HepG2 (cell line): ENCODE measurements around the gene TBC1D16. TPM values are rescaled to one million over a fixed set of nuclear protein-coding genes. Genes with fewer than 3 reads are reported as not detected.

Experiments used
- CTCF ChIP-seq: sonication (generic); formaldehyde crosslinking; IDR thresholded peaks from 2 replicates; pipeline ENCODE4 v1.5.0; 2020; ENCODE audit warnings: mild to moderate bottlenecking, missing genetic modification reagents, moderate library complexity
- FLYWCH1 ChIP-seq: sonication (generic); formaldehyde crosslinking; IDR thresholded peaks from 2 replicates; pipeline ENCODE4 v1.8.1; 2023; ENCODE audit warnings: mild to moderate bottlenecking, missing genetic modification reagents
- HNRNPH1 ChIP-seq: fragments of 200-400 bp; formaldehyde crosslinking; optimal IDR thresholded peaks from 2 replicates; pipeline ENCODE3; 2017; ENCODE audit warnings: mild to moderate bottlenecking, low read depth, low read length
- HOXA9 ChIP-seq: sonication (generic); formaldehyde crosslinking; IDR thresholded peaks from 2 replicates; pipeline ENCODE4 v1.8.1; 2022; ENCODE audit warnings: missing genetic modification reagents, mild to moderate bottlenecking, moderate library complexity, borderline replicate concordance
- JARID2 ChIP-seq: sonication (generic); formaldehyde crosslinking; IDR thresholded peaks from 2 replicates; pipeline ENCODE4 v1.8.1; 2023; ENCODE audit warnings: missing genetic modification reagents, inconsistent platforms; ENCODE audit not compliant: insufficient replicate concordance
- MXI1 ChIP-seq: IDR thresholded peaks from 3 replicates; pipeline ENCODE4 v1.6.1; 2012; ENCODE audit warnings: low read depth, low read length, inconsistent platforms, borderline replicate concordance
- NBN ChIP-seq: fragments of 450-650 bp; conservative IDR thresholded peaks from 2 replicates; pipeline ENCODE4 v1.6.1; 2017
- NFAT5 ChIP-seq: sonication (generic); formaldehyde crosslinking; IDR thresholded peaks from 2 replicates; pipeline ENCODE4 v1.4.0; 2020; ENCODE audit warnings: missing genetic modification reagents
- RARG ChIP-seq: sonication (generic); formaldehyde crosslinking; IDR thresholded peaks from 2 replicates; pipeline ENCODE4 v1.4.0; 2020; ENCODE audit warnings: low read depth, mild to moderate bottlenecking, missing genetic modification reagents
- RCOR2 ChIP-seq: IDR thresholded peaks from 2 replicates; pipeline ENCODE4 v1.6.1; 2016; ENCODE audit warnings: missing biosample characterization, missing genetic modification reagents
- TBX3 ChIP-seq: fragments of 450-650 bp; IDR thresholded peaks from 2 replicates; pipeline ENCODE4 v1.6.1; 2017; ENCODE audit warnings: antibody characterized with exemption, mild to moderate bottlenecking, inconsistent platforms, borderline replicate concordance
- ZEB1 ChIP-seq: IDR thresholded peaks from 2 replicates; pipeline ENCODE4 v1.6.1; 2012; ENCODE audit warnings: mild to moderate bottlenecking, low read depth, inconsistent platforms; ENCODE audit not compliant: insufficient replicate concordance
- ZNF276 ChIP-seq: sonication (generic); formaldehyde crosslinking; IDR thresholded peaks from 2 replicates; pipeline ENCODE4 v1.4.0; 2020; ENCODE audit warnings: mild to moderate bottlenecking, low read depth, missing genetic modification reagents
- ZNF563 ChIP-seq: sonication (generic); formaldehyde crosslinking; IDR thresholded peaks from 2 replicates; pipeline ENCODE4 v1.8.0; 2022; ENCODE audit warnings: mild to moderate bottlenecking, moderate library complexity, missing genetic modification reagents
- ZNF740 ChIP-seq: sonication (generic); formaldehyde crosslinking; IDR thresholded peaks from 2 replicates; pipeline ENCODE4 v1.4.0; 2020; ENCODE audit warnings: missing genetic modification reagents
- ZNF781 ChIP-seq: sonication (generic); formaldehyde crosslinking; IDR thresholded peaks from 2 replicates; pipeline ENCODE4 v1.5.1; 2020; ENCODE audit warnings: borderline replicate concordance, mild to moderate bottlenecking, missing genetic modification reagents; ENCODE audit errors: not compliant biosample characterization
- ZNF850 ChIP-seq: sonication (generic); formaldehyde crosslinking; conservative IDR thresholded peaks from 2 replicates; pipeline ENCODE4 v1.9.0; 2021; ENCODE audit warnings: mild to moderate bottlenecking, missing genetic modification reagents
- ZNF883 ChIP-seq: sonication (generic); formaldehyde crosslinking; IDR thresholded peaks from 2 replicates; pipeline ENCODE4 v1.5.1; 2020; ENCODE audit warnings: mild to moderate bottlenecking, missing genetic modification reagents; ENCODE audit errors: not compliant biosample characterization
- polyA plus RNA-seq, 8 experiments: library from polyadenylated mRNA; depleted of rRNA in 3 of 8; stranded (reverse) in 7 of 8; unstranded in 1 of 8; fragments of >200 nt; fragmentation: Illumina TruSeq in 4 of 8; extraction: Trizol in 4 of 8; gene quantifications; 2 replicates each; pipeline versions ENCODE4 v1.2.1 to v1.2.3, GENCODE V29; 2011 to 2016; ENCODE audit warnings: low read depth in 4 of 8, missing spikeins in 1 of 8, mixed read lengths in 1 of 8; ENCODE audit not compliant: insufficient read depth in 1 of 8
- total RNA-seq, 5 experiments: library from RNA; depleted of rRNA; stranded (reverse); fragments of >200 nt; fragmentation: Illumina TruSeq; extraction: Trizol; gene quantifications; 2 replicates each; pipeline ENCODE4 v1.2.3, GENCODE V29; 2016; ENCODE audit warnings: low read depth in 1 of 5

TBC1D16 gene
- total and polyA plus RNA-seq, 2 of the 13 experiments (the other 11 are each of a cell fraction or from before 2014, with no cell fraction given) = 14.9 to 24.9 TPM

DNA sequence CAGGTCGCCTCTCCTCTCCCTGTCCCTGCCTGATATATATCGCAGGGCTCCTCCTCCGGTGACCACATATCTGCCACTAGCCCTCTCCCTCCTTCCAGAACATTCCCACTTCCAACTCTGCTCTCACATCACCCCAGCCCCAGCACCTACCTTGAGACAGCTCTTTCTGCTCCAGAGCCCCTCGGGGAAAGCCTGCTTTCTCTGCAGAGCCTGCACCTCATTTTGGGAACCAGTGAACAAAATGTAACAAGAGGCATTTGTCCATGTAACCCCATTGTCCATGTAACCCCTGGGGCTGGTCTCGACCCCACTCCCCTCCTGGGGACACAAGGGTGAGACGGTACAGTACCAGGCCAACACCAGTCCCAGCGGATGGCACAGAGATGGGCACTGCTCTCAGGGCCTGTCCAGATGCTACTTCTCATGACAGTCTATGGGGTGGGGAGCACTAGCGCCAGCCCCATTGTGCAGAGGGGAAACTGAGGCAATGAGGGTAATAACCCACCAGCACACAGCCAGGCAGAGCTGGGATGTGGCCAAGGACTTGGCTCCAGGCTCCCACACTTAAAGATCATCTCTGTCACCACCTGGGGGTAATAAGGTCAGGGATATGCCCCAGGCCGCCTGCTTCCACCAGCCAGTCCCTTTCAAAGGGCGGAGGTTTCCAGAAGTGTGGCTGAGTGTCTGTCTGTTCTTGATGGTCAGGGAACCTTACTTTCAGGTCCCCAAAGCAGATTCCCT is 42.9 kb downstream of the TBC1D16 start (continued):
- TF ChIP-seq NFAT5 (CRISPR knock-in tag) (no peak), ZNF276 (CRISPR knock-in tag) (no peak), JARID2 (no peak), ZEB1 (no peak), HOXA9 (CRISPR knock-in tag) (peak; percentile 87), RCOR2 (no peak), ZNF850 (no peak), ZNF781 (CRISPR knock-in tag) (peak; percentile 25), RARG (CRISPR knock-in tag) (no peak), TBX3 (no peak), ZNF740 (CRISPR knock-in tag) (no peak), FLYWCH1 (no peak), MXI1 (no peak), ZNF563 (no peak), HNRNPH1 (peak; percentile 68), CTCF (CRISPR knock-in tag) (no peak), ZNF883 (CRISPR knock-in tag) (no peak), NBN (no peak)
